Hepatocyte (in vitro differentiated cells): ENCODE data around the gene KDM4D. TPM values are rescaled to one million over a fixed set of nuclear protein-coding genes. Genes with fewer than 3 reads are reported as not detected.
"Not testable (repeated sequence)": the region's sequence is repeated elsewhere in the genome, so short reads cannot be mapped to it uniquely, and the experiment has no call there.

Source experiments
- DNase-seq: peaks from one replicate; pipeline ENCODE4 v3.0.0-alpha.2; 2016; ENCODE audit warnings: low spot score
- H2AFZ ChIP-seq: fragments of 200-600 bp; sonication (generic); 2 replicates; pipeline ENCODE4 v1.6.0; 2016; ENCODE audit warnings: antibody characterized with exemption, mild to moderate bottlenecking
- H3K27ac ChIP-seq: fragments of 200-600 bp; sonication (generic); 2 replicates; pipeline ENCODE4 v1.5.1; 2016; ENCODE audit warnings: mild to moderate bottlenecking
- H3K27me3 ChIP-seq: fragments of 200-600 bp; sonication (generic); 2 replicates; pipeline ENCODE4 v1.6.1; 2016
- H3K36me3 ChIP-seq: fragments of 200-600 bp; sonication (generic); replicated peaks from 2 replicates; pipeline ENCODE4 v1.5.1; 2016; ENCODE audit warnings: low read depth; ENCODE audit not compliant: insufficient read depth
- H3K4me1 ChIP-seq: fragments of 200-600 bp; sonication (generic); 2 replicates; pipeline ENCODE4 v1.5.1; 2016; ENCODE audit warnings: mild to moderate bottlenecking, moderate library complexity; ENCODE audit not compliant: insufficient read depth
- H3K4me2 ChIP-seq: fragments of 200-600 bp; sonication (generic); 2 replicates; pipeline ENCODE4 v1.6.0; 2016
- H3K4me3 ChIP-seq: fragments of 200-600 bp; sonication (generic); 2 replicates; pipeline ENCODE4 v1.5.1; 2016; ENCODE audit warnings: mild to moderate bottlenecking
- H3K79me2 ChIP-seq: fragments of 200-600 bp; sonication (generic); 2 replicates; pipeline ENCODE4 v1.6.0; 2017; ENCODE audit warnings: mild to moderate bottlenecking
- H3K9me2 ChIP-seq: fragments of 200-600 bp; sonication (generic); replicated peaks from 2 replicates; pipeline ENCODE4 v1.6.0; 2017; ENCODE audit warnings: mild to moderate bottlenecking; ENCODE audit not compliant: insufficient read depth
- H3K9me3 ChIP-seq: fragments of 200-600 bp; sonication (generic); 2 replicates; pipeline ENCODE4 v1.5.1; 2016; ENCODE audit warnings: low read depth, mild to moderate bottlenecking
- H4K20me1 ChIP-seq: fragments of 200-600 bp; sonication (generic); 2 replicates; pipeline ENCODE4 v1.6.0; 2016; ENCODE audit warnings: mild to moderate bottlenecking; ENCODE audit not compliant: insufficient read depth, poor library complexity, severe bottlenecking
- EZH2 ChIP-seq: fragments of 200-600 bp; sonication (generic); IDR thresholded peaks from 2 replicates; pipeline ENCODE4 v1.6.1; 2016; ENCODE audit warnings: antibody characterized with exemption, mild to moderate bottlenecking, borderline replicate concordance
- EZH2phosphoT487 ChIP-seq: fragments of 200-600 bp; sonication (generic); IDR thresholded peaks from one replicate; pipeline ENCODE4 v1.6.1; 2018; ENCODE audit warnings: antibody characterized with exemption, mild to moderate bottlenecking, low read depth, moderate library complexity; ENCODE audit not compliant: unreplicated experiment, severe bottlenecking
- WGBS: methylation state at CpG from one replicate; pipeline ENCODE4 v1.1.6; 2016; ENCODE audit warnings: low lambda C conversion rate; ENCODE audit errors: missing lambda C conversion rate; 5-methylcytosine and 5-hydroxymethylcytosine counted together
- polyA plus RNA-seq: library from polyadenylated mRNA; unstranded; fragments of >200 nt; fragmentation: Nextera tagmentation; extraction: Ambion mirVana; gene quantifications from 2 replicates; pipeline ENCODE4 v1.2.1, GENCODE V29; 2016
- total RNA-seq: library from RNA; depleted of rRNA; stranded (reverse); fragments of >200 nt; gene quantifications from 2 replicates; pipeline ENCODE4 v1.2.3, GENCODE V29; 2014
- TF ChIP-seq, protein P1 (sequence below): fragments of 200-600 bp; sonication (generic); IDR thresholded peaks from 2 replicates; pipeline ENCODE4 v1.5.1; 2016; ENCODE audit warnings: antibody characterized with exemption, mild to moderate bottlenecking; ENCODE audit not compliant: poor library complexity

Gene KDM4D
- total and polyA plus RNA-seq, 2 experiments from 2014 or later, result 0.46 to 0.80 TPM

DNA sequence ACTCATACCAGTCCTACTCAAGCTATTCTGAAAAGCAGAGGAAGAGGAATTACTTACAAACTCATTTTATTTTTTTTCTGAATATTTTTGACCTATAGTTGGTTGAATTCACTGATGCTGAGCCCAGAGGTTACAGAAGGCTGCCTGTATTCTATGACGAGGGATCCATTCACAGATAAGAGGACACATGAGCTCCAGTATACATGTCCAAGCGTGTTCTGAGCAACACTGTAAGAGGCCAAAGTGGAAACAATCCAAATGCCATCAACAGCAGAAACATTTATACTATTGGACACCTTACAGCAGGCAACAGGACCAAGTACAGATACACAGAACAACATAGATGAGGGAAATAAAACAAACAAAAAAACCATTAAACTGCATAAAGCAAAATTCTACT, 61.8 kb downstream of the KDM4D start:
- H3K4me2 ChIP-seq, result no peak overlapping the region
- WGBS, result 72% methylated on average over 2 of the region's 2 CpGs
- no peaks in the 10 kb centered on the region for H3K9me3 ChIP-seq
- H3K79me2 ChIP-seq, result no peaks in the 10 kb centered on the region
- H3K9me2 ChIP-seq, result no peaks in the 10 kb centered on the region
- H3K4me1 ChIP-seq, result no peaks in the 10 kb centered on the region
- no peak overlapping the region for H2AFZ ChIP-seq
- no peak for DNase-seq
- no peaks in the 10 kb centered on the region for H4K20me1 ChIP-seq
- H3K27me3 ChIP-seq, result no peaks in the 10 kb centered on the region
- H3K4me3 ChIP-seq, result no peak overlapping the region
- no peaks in the 10 kb centered on the region for H3K36me3 ChIP-seq
- TF ChIP-seq EZH2, result no peak
- TF ChIP-seq, protein P1, sequence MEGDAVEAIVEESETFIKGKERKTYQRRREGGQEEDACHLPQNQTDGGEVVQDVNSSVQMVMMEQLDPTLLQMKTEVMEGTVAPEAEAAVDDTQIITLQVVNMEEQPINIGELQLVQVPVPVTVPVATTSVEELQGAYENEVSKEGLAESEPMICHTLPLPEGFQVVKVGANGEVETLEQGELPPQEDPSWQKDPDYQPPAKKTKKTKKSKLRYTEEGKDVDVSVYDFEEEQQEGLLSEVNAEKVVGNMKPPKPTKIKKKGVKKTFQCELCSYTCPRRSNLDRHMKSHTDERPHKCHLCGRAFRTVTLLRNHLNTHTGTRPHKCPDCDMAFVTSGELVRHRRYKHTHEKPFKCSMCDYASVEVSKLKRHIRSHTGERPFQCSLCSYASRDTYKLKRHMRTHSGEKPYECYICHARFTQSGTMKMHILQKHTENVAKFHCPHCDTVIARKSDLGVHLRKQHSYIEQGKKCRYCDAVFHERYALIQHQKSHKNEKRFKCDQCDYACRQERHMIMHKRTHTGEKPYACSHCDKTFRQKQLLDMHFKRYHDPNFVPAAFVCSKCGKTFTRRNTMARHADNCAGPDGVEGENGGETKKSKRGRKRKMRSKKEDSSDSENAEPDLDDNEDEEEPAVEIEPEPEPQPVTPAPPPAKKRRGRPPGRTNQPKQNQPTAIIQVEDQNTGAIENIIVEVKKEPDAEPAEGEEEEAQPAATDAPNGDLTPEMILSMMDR, result no peak
- TF ChIP-seq EZH2phosphoT487, result no peak
- no peak overlapping the region for H3K27ac ChIP-seq

DNA sequence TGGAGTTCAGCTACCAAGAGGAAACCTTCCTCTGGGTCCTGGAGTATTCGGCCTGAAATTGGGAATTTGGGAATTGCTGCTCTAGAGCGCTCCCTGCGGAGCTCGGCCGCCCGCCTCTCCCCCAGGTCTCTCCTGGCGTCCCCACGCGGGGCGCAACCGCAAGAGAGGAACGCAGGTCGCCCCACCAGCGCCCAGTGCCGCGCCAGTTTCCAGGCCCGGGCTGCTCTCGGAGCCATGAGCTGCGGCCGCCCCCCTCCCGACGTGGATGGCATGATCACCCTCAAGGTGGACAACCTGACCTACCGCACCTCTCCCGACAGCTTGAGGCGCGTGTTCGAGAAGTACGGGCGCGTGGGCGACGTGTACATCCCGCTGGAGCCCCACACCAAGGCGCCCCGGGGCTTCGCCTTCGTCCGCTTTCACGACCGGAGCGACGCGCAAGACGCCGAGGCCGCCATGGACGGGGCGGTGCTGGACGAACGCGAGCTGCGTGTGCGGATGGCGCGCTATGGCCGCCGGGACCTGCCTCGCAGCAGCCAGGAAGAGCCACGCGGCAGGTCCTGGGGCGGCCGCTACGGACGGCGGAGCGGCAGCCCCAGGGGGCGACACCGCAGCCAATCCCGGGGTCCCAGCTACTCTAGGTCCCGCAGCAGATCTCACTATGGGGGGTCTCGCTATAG, 64.0 kb downstream of the KDM4D start:
- not testable (repeated sequence) for H3K4me3 ChIP-seq, H4K20me1 ChIP-seq, H3K9me2 ChIP-seq, H3K9me3 ChIP-seq, H2AFZ ChIP-seq, H3K36me3 ChIP-seq, DNase-seq, H3K4me1 ChIP-seq, H3K79me2 ChIP-seq, H3K27me3 ChIP-seq, H3K27ac ChIP-seq, H3K4me2 ChIP-seq
- WGBS, result 99% methylated on average over 58 of the region's 71 CpGs

DNA sequence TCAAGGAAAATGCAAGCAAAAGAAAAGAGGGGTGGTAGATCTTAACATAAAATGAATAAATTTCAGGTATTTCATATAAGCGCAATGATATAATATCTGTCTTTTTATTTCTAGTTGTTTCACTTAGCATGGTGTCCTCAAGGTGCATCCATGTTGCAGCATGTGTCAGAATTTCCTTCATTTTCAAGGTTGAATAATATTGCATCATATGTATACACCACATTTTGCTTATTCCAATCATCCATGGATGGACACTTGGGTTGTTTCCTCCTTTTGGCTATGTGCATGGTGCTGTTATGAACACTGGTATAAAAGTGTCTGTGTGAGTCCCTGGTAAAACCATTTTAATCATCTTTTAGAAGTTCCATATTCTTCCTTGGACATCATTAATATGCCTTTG, 68.7 kb downstream of the KDM4D start:
- 95% methylated on average over 1 of the region's 1 CpG for WGBS
- H3K27me3 ChIP-seq, result no peaks in the 10 kb centered on the region
- no peaks in the 10 kb centered on the region for H3K79me2 ChIP-seq
- H3K4me2 ChIP-seq, result no peak overlapping the region
- H3K36me3 ChIP-seq, result no peaks in the 10 kb centered on the region
- H3K4me3 ChIP-seq, result no peak overlapping the region
- no peaks in the 10 kb centered on the region for H3K9me2 ChIP-seq
- H4K20me1 ChIP-seq, result no peaks in the 10 kb centered on the region
- H3K4me1 ChIP-seq, result peaks cover 4% of the 10 kb centered on the region
- TF ChIP-seq, protein P1, result no peak
- no peak for TF ChIP-seq EZH2
- TF ChIP-seq EZH2phosphoT487, result no peak
- no peak overlapping the region for H3K27ac ChIP-seq
- DNase-seq, result no peak
- no peak overlapping the region for H2AFZ ChIP-seq
- no peaks in the 10 kb centered on the region for H3K9me3 ChIP-seq

DNA sequence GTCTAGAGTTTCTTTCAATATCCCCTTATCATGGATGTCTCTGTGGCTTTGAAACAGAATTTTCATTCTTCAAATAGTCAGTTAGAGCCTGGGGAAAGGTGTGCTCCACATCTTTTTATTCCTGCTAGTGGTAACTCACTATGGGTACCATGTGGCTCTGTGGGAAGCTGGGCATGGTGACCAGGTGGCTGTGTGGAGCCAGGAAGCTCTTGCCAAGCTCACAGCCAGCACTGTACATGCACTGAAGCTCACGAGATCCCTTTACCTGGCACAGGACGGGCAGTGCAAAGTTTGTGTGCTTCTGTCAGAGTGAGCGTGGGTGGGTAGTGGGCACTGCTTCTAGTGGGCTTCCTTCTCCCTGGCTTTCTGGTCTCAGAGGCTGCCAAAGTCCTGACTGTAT, 69.4 kb downstream of the KDM4D start:
- Histone ChIP-seq H3K4me3 (no peak overlapping the region), H3K79me2 (no peaks in the 10 kb centered on the region), H3K9me3 (no peaks in the 10 kb centered on the region), H2AFZ (no peak overlapping the region), H3K36me3 (no peaks in the 10 kb centered on the region), H3K27ac (no peak overlapping the region), H3K4me1 (peaks cover 4% of the 10 kb centered on the region), H3K9me2 (no peaks in the 10 kb centered on the region), H3K4me2 (no peak overlapping the region), H3K27me3 (no peaks in the 10 kb centered on the region), H4K20me1 (no peaks in the 10 kb centered on the region)
- no peak for TF ChIP-seq EZH2
- TF ChIP-seq EZH2phosphoT487, result no peak
- TF ChIP-seq, protein P1, result no peak
- no peak for DNase-seq
- WGBS, result 92% methylated on average over 3 of the region's 3 CpGs
